Measurements from ENCODE around the gene C1orf21.

DNA sequence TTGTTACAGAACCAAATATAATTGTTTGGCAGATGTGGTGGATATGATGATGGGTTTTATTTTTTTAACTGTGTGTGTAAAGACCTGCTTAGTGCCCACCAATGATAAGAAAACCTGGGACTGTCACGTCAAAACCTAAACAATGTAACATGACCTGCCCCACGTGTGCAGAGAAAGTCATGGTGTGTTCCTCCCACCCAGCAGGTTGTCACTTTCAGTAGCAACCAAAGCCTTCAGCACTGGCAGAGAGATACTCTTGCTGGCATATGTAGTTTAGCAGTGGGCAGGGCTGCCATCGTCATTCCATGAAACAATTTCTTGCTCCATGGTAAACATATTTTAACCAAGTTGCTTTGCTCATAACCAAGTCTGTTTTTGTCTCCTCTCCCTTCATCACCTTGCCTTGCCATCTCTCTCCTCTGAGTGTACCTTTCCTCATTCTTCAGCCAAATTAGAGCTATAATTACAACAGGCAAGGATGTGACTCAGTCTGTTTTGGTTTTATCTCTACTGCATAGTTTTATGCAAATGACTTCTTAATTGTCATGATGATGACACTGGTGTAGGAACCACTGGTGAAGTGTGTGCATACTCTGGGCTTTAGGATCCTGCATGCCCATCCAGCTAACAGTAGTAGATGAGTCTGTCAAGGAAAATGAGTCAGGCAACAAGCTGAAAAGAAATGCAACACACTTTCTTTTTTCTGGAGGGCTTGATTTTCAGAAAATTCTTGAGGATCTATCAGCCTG is 217.5 kb downstream of the C1orf21 start:
- no peak for TF ChIP-seq ZC3H10 (CRISPR knock-in tag; IDR thresholded peaks at IDR 0.05)
- no peak for TF ChIP-seq SNAI2 (CRISPR knock-in tag; IDR thresholded peaks at IDR 0.05)
- no peak for TF ChIP-seq OSR1 (CRISPR knock-in tag; IDR thresholded peaks at IDR 0.05)
